Measurements from ENCODE around the gene FRY.

DNA sequence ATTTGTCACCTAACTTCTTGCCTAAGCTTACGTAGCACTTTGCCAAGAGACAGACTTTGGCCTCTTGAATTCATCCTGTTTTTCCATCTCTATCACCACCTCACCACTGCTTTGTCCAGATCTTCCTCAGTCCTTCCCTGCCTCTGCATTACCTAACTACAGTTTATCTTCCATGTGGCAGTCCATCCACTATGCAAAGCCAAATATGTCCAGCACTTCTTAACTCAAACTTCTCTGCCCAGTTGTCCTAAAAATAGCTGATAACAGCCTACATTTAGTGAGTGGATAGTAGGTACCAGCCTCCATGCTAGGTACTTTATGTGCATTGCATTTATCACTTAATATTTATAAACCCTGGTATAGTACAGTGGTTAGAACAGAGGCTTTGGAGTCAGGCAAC, 172.2 kb downstream of the FRY start:
- TF ChIP-seq POLR2A (IDR thresholded peaks at IDR 0.05) = no peak
- TF ChIP-seq, protein P1, sequence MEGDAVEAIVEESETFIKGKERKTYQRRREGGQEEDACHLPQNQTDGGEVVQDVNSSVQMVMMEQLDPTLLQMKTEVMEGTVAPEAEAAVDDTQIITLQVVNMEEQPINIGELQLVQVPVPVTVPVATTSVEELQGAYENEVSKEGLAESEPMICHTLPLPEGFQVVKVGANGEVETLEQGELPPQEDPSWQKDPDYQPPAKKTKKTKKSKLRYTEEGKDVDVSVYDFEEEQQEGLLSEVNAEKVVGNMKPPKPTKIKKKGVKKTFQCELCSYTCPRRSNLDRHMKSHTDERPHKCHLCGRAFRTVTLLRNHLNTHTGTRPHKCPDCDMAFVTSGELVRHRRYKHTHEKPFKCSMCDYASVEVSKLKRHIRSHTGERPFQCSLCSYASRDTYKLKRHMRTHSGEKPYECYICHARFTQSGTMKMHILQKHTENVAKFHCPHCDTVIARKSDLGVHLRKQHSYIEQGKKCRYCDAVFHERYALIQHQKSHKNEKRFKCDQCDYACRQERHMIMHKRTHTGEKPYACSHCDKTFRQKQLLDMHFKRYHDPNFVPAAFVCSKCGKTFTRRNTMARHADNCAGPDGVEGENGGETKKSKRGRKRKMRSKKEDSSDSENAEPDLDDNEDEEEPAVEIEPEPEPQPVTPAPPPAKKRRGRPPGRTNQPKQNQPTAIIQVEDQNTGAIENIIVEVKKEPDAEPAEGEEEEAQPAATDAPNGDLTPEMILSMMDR (IDR thresholded peaks at IDR 0.05) = no peak
